Endothelial cell of hepatic sinusoid (primary cell): ENCODE results near the gene PTPRA.
"Not testable (repeated sequence)": the region's sequence is repeated elsewhere in the genome, so short reads cannot be mapped to it uniquely, and the experiment has no call there.

Experiments
- in situ Hi-C: cut with HindIII; loops from 2 replicates; pipeline ENCODE4 v1.10.0; 2017; ENCODE audit warnings: low sequenced_read_pairs

Gene PTPRA

GRCh38 chr20:2888224-2888955 is 15.1 kb downstream of the PTPRA start:
- in situ Hi-C loops, result no loop called here

- in situ Hi-C loops, result no loop called here
These were observed 15.9 kb downstream of the PTPRA start for GRCh38 chr20:2889209-2889608.

GRCh38 chr20:2889797-2890196 is 16.5 kb downstream of the PTPRA start:
- in situ Hi-C loops, result no loop called here

- in situ Hi-C loops, result no loop called here
These were observed 17.5 kb downstream of the PTPRA start for GRCh38 chr20:2890742-2891141.

GRCh38 chr20:2891343-2891742 is 18.1 kb downstream of the PTPRA start:
- in situ Hi-C loops, result no loop called here

GRCh38 chr20:2892376-2892775 is 19.1 kb downstream of the PTPRA start:
- in situ Hi-C loops, result no loop called here

- in situ Hi-C loops, result no loop called here
These were observed 20.9 kb downstream of the PTPRA start for GRCh38 chr20:2894221-2894620.

GRCh38 chr20:2895154-2895553 is 21.9 kb downstream of the PTPRA start:
- in situ Hi-C loops, result not testable (repeated sequence)

- in situ Hi-C loops, result no loop called here
These were observed 26.0 kb downstream of the PTPRA start for GRCh38 chr20:2899243-2899642.

- in situ Hi-C loops, result no loop called here
These were observed 27.7 kb downstream of the PTPRA start for GRCh38 chr20:2900845-2901592.

- in situ Hi-C loops, result no loop called here
These were observed 29.0 kb downstream of the PTPRA start for GRCh38 chr20:2902291-2902690.

GRCh38 chr20:2902818-2903217 is 29.5 kb downstream of the PTPRA start:
- in situ Hi-C loops, result no loop called here

- in situ Hi-C loops, result no loop called here
These were observed 30.4 kb downstream of the PTPRA start for GRCh38 chr20:2903686-2904085.

GRCh38 chr20:2907519-2907918 is 34.2 kb downstream of the PTPRA start:
- in situ Hi-C loops, result no loop called here

- in situ Hi-C loops, result no loop called here
These were observed 36.7 kb downstream of the PTPRA start for GRCh38 chr20:2909953-2910352.

- in situ Hi-C loops, result no loop called here
These were observed 37.9 kb downstream of the PTPRA start for GRCh38 chr20:2911200-2911599.

- in situ Hi-C loops, result no loop called here
These were observed 40.9 kb downstream of the PTPRA start for GRCh38 chr20:2914160-2914559.

GRCh38 chr20:2917266-2917665 is 44.0 kb downstream of the PTPRA start:
- in situ Hi-C loops, result no loop called here

- in situ Hi-C loops, result no loop called here
These were observed 45.1 kb downstream of the PTPRA start for GRCh38 chr20:2918096-2919049.

GRCh38 chr20:2919518-2920245 is 46.4 kb downstream of the PTPRA start:
- in situ Hi-C loops, result no loop called here

GRCh38 chr20:2920473-2920872 is 47.2 kb downstream of the PTPRA start:
- in situ Hi-C loops, result no loop called here
